Mammary epithelial cell (primary cell): Measurements from ENCODE around the gene USH2A.

ENCODE experiments used
- EZH2 ChIP-seq: IDR thresholded peaks from 2 replicates; pipeline ENCODE4 v1.6.1; 2012; ENCODE audit warnings: low read length, inconsistent platforms, borderline replicate concordance
- TF ChIP-seq, protein P1 (sequence below), 2 donors: IDR thresholded peaks in 1 of 2; conservative IDR thresholded peaks in 1 of 2; 2 replicates each; pipeline ENCODE4 v1.5.1; 2011 to 2012; ENCODE audit warnings: inconsistent platforms in 2 of 2, low read length in 2 of 2, mild to moderate bottlenecking in 2 of 2, control low read depth in 1 of 2, low read depth in 1 of 2; ENCODE audit not compliant: insufficient read depth in 1 of 2; ENCODE audit errors: extremely low read depth in 1 of 2

DNA sequence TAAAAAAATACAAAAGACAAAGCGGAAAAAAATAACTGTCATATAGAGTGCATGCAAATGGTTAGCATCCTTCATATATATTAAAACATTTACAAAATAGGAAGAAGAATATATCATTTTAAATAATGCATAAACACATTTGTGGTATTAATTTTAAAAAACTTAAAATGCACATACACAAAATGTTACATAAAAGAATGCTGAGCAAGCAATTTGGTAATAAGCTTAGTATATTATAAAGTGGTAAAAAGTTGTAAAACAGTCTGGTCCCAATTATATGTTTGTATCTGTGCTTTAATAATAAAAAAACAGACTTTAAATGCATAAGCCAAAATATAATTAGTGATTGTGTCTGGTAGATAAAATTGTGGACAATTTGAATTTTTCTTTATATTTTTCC is 394.6 kb downstream of the USH2A start:
- TF ChIP-seq, protein P1, sequence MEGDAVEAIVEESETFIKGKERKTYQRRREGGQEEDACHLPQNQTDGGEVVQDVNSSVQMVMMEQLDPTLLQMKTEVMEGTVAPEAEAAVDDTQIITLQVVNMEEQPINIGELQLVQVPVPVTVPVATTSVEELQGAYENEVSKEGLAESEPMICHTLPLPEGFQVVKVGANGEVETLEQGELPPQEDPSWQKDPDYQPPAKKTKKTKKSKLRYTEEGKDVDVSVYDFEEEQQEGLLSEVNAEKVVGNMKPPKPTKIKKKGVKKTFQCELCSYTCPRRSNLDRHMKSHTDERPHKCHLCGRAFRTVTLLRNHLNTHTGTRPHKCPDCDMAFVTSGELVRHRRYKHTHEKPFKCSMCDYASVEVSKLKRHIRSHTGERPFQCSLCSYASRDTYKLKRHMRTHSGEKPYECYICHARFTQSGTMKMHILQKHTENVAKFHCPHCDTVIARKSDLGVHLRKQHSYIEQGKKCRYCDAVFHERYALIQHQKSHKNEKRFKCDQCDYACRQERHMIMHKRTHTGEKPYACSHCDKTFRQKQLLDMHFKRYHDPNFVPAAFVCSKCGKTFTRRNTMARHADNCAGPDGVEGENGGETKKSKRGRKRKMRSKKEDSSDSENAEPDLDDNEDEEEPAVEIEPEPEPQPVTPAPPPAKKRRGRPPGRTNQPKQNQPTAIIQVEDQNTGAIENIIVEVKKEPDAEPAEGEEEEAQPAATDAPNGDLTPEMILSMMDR (conservative IDR thresholded peaks at IDR 0.05 in 1 of 2, IDR thresholded peaks at IDR 0.05 in 1 of 2; ENCODE audit: extremely low read depth in 1 of 2, insufficient read depth in 1 of 2, low read depth in 1 of 2, low read length in 2 of 2) = no peak
- no peak for TF ChIP-seq EZH2
